Activated naive CD4-positive, alpha-beta T cell treated with anti-CD3 and anti-CD28 coated beads for 36 hours (primary cell): ENCODE measurements around the gene ARHGAP29. TPM values are rescaled to one million over a fixed set of nuclear protein-coding genes. Genes with fewer than 3 reads are reported as not detected.
A peak's percentile ranks its signal among the peaks of the same experiment; 100 is the strongest.

ENCODE experiments used
- CTCF ChIA-PET: fragments of 350-600 bp; sonication (Branson Sonifier 250); formaldehyde crosslinking; loops from one replicate; lab custom pipeline; 2021; ENCODE audit warnings: antibody characterized with exemption; lab: Charles Lee
- DNase-seq: peaks from one replicate; pipeline ENCODE4 v3.0.0-alpha.2; 2020
- H3K27ac Mint-ChIP-seq: one replicate; pipeline ENCODE4 v1.8.0; 2021; ENCODE audit warnings: mild to moderate bottlenecking, mixed read lengths
- H3K27me3 Mint-ChIP-seq: one replicate; pipeline ENCODE4 v1.8.0; 2021; ENCODE audit warnings: low read depth, mixed read lengths
- H3K36me3 Mint-ChIP-seq: one replicate; pipeline ENCODE4 v1.8.0; 2021; ENCODE audit warnings: low read depth, mixed read lengths
- H3K4me1 Mint-ChIP-seq: one replicate; pipeline ENCODE4 v1.8.0; 2021; ENCODE audit warnings: low read depth, mixed read lengths
- H3K4me3 Mint-ChIP-seq: one replicate; pipeline ENCODE4 v1.8.0; 2021; ENCODE audit warnings: mild to moderate bottlenecking, moderate library complexity, mixed read lengths
- H3K9me3 Mint-ChIP-seq: one replicate; pipeline ENCODE4 v1.8.0; 2021; ENCODE audit warnings: mixed read lengths
- intact Hi-C: fragments of 100-400 bp; cut with micrococcal nuclease; formaldehyde crosslinking; loops from one replicate; pipeline ENCODE4 v1.15.1; 2023
- total RNA-seq, 2 experiments: library from RNA; stranded (reverse); gene quantifications; one replicate each; pipeline ENCODE4 v1.2.3, GENCODE V29; 2021

ARHGAP29 gene, protein sequence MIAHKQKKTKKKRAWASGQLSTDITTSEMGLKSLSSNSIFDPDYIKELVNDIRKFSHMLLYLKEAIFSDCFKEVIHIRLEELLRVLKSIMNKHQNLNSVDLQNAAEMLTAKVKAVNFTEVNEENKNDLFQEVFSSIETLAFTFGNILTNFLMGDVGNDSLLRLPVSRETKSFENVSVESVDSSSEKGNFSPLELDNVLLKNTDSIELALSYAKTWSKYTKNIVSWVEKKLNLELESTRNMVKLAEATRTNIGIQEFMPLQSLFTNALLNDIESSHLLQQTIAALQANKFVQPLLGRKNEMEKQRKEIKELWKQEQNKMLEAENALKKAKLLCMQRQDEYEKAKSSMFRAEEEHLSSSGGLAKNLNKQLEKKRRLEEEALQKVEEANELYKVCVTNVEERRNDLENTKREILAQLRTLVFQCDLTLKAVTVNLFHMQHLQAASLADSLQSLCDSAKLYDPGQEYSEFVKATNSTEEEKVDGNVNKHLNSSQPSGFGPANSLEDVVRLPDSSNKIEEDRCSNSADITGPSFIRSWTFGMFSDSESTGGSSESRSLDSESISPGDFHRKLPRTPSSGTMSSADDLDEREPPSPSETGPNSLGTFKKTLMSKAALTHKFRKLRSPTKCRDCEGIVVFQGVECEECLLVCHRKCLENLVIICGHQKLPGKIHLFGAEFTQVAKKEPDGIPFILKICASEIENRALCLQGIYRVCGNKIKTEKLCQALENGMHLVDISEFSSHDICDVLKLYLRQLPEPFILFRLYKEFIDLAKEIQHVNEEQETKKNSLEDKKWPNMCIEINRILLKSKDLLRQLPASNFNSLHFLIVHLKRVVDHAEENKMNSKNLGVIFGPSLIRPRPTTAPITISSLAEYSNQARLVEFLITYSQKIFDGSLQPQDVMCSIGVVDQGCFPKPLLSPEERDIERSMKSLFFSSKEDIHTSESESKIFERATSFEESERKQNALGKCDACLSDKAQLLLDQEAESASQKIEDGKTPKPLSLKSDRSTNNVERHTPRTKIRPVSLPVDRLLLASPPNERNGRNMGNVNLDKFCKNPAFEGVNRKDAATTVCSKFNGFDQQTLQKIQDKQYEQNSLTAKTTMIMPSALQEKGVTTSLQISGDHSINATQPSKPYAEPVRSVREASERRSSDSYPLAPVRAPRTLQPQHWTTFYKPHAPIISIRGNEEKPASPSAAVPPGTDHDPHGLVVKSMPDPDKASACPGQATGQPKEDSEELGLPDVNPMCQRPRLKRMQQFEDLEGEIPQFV
- under 1 TPM; 0.37 to 0.48 TPM for total RNA-seq

DNA sequence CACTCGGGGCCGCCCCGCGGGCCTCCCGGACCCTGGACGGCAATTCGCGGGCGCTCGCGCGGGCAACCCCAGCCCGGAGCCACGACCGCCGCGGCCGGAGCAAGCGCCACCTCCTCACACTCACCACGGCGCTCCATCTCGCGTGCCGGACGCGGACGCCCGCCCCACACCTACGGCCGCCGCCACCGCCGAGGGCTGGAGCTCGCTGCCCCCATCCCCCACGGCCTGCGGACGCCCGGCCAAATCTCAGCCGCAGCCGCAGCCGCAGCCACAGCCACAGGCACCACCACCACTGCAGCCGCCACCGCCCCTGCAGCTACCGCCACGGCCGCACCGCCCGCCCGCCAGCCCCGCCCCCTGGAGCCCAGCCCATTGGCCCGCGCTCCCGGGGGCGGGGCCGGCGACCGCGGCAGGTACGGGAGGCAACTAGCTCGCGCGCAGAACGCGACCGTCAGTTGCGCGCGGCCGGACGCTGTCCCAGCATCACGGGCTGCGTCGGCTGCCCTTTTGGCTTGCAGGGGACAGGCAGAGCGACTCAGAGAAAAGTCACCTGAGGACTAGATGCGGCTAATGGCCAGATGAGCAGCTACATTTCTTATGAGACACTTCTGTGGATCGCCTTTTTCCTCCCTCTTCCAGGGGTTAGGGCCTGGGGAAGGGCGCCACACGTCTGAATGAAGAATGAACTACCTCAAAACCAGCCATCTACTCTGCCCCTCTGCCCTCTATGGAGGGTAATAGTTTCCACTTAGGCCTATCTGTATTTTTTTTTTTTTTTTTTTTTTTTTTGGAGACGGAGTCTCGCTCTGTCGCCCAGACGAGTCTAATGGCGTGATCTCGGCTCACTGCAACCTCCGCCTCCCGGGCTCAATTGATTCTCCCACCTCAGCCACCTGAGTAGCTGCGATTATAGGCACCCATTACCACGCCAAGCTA is at the start of gene ARHGAP29:
Gene ARHGAP29, minus strand, starts transcription at position 294 of the 936 bp plus-strand sequence. CDS start 5,973 bp downstream, outside the sequence.
- peaks cover 64% of the 10 kb centered on the region for H3K27me3 Mint-ChIP-seq
- peaks cover 7% of the 10 kb centered on the region for H3K4me1 Mint-ChIP-seq
- CTCF ChIA-PET, result interaction anchor here (0.5 to 1.1 kb wide), 5 partner anchors 99 to 818 kb away, joined by 3 to 6 read pairs (median 3); no protein-coding TSS in a partner anchor
- intact Hi-C loops, result loop anchor here (1.0 to 10.0 kb wide), 6 partner anchors 10 to 567 kb away; partner anchors contain the start of genes ABCD3 and GCLM
- no peaks in the 10 kb centered on the region for H3K36me3 Mint-ChIP-seq
- H3K27ac Mint-ChIP-seq, result no peak within 1 kb of the TSS
- peak; percentile 67 for DNase-seq
- peaks cover 5% of the 10 kb centered on the region for H3K9me3 Mint-ChIP-seq
- H3K4me3 Mint-ChIP-seq, result peak within 1 kb of the TSS; percentile 68

DNA sequence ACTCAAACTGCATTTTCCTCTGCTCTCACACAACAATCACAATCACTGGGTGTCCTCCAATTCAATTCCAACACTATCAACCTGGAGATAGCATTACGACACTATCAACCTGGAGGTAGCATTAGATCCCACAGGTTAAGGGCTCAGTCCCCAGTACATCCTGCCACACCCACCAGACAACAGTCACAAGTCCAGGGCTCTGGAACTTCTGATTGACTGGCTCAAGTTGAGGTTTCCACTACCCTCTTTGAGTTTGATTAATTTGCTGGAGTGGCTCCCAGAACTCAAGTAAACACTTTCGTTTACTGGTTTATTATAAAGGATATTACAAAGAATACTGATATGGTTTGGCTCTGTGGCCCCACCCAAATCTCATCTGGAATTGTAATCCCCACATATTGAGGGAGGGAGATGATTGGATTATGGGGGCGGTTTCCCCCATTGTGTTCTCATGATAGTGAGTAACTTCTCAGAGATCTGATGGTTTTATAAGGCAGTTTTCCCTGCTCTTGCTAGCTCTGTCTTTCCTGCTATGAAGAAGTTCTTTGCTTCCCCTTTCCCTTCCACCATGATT is 49.6 kb upstream of the ARHGAP29 start:
- CTCF ChIA-PET, result no interaction called here
- Mint-ChIP-seq H3K27me3 (peaks cover 29% of the 10 kb centered on the region), H3K27ac (no peak overlapping the region), H3K4me3 (no peak overlapping the region), H3K36me3 (no peaks in the 10 kb centered on the region), H3K4me1 (no peaks in the 10 kb centered on the region), H3K9me3 (no peaks in the 10 kb centered on the region)
- intact Hi-C loops, result no loop called here
- no peak for DNase-seq

DNA sequence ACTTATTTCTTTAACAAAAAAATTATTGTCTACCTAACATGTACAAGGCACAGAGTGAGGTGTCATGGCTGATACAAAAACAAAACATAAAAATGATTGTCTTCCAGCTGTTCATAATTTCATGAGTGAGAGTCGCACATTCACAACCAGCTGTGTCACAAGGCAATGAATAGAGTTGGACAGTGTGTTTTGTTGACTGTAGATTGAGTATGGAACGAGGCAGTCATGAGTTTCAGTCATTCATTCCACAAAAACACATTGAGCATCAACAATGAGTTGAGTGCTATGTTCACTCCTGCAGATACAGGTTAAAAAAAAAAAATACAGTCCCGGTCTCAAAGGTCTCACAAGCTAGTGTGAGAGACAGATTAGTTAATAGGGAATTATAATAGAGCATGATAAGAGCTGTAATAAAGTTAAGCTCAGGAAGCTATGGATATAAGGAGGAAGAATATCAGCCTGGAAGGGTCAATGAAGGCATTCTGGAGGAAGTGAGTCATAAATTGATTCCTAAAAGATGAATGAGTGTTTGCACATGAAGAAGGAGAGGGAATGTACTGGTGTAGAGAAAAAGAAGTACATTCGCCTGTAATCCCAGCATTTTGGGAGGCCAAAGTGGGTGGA is 47.8 kb upstream of the ARHGAP29 start:
- DNase-seq, result no peak
- peaks cover 7% of the 10 kb centered on the region for H3K4me1 Mint-ChIP-seq
- H3K9me3 Mint-ChIP-seq, result no peaks in the 10 kb centered on the region
- H3K27me3 Mint-ChIP-seq, result peaks cover 18% of the 10 kb centered on the region
- no peaks in the 10 kb centered on the region for H3K36me3 Mint-ChIP-seq
- intact Hi-C loops, result no loop called here
- H3K4me3 Mint-ChIP-seq, result no peak overlapping the region
- CTCF ChIA-PET, result interaction anchor here (1.0 kb wide), 1 partner anchor 50 kb away, joined by 4 read pairs; no protein-coding TSS in a partner anchor
- H3K27ac Mint-ChIP-seq, result no peak overlapping the region

GRCh38 chr1:94284476-94284875 is 47.1 kb upstream of the ARHGAP29 start:
- Mint-ChIP-seq H3K9me3 (no peaks in the 10 kb centered on the region), H3K4me1 (peaks cover 7% of the 10 kb centered on the region), H3K4me3 (no peak overlapping the region), H3K36me3 (no peaks in the 10 kb centered on the region), H3K27me3 (peaks cover 14% of the 10 kb centered on the region), H3K27ac (no peak overlapping the region)
- no peak for DNase-seq
- intact Hi-C loops, result no loop called here
- CTCF ChIA-PET, result interaction anchor here (1.0 kb wide), 1 partner anchor 51 kb away, joined by 4 read pairs; no protein-coding TSS in a partner anchor

- intact Hi-C loops, result no loop called here
- H3K27me3 Mint-ChIP-seq, result peaks cover 8% of the 10 kb centered on the region
- DNase-seq, result no peak
- no peaks in the 10 kb centered on the region for H3K36me3 Mint-ChIP-seq
- no peaks in the 10 kb centered on the region for H3K9me3 Mint-ChIP-seq
- no peak overlapping the region for H3K4me3 Mint-ChIP-seq
- CTCF ChIA-PET, result interaction anchor here (0.6 kb wide), 1 partner anchor 77 kb away, joined by 3 read pairs; no protein-coding TSS in a partner anchor
- no peak overlapping the region for H3K27ac Mint-ChIP-seq
- H3K4me1 Mint-ChIP-seq, result peaks cover 7% of the 10 kb centered on the region
Observed at GRCh38 chr1:94283462-94283861, 46.1 kb upstream of the ARHGAP29 start.

- Mint-ChIP-seq H3K4me1 (peaks cover 7% of the 10 kb centered on the region), H3K36me3 (no peaks in the 10 kb centered on the region)
Observed at GRCh38 chr1:94282143-94282711, 44.8 kb upstream of the ARHGAP29 start.

GRCh38 chr1:94281361-94282142 is 44.2 kb upstream of the ARHGAP29 start:
- intact Hi-C loops, result no loop called here
- CTCF ChIA-PET, result no interaction called here
- H3K27me3 Mint-ChIP-seq, result peaks cover 8% of the 10 kb centered on the region

More at GRCh38 chr1:94282143-94282711, 44.8 kb upstream of the ARHGAP29 start:
- Mint-ChIP-seq H3K27me3 (peaks cover 8% of the 10 kb centered on the region), H3K4me3 (no peak overlapping the region), H3K27ac (no peak overlapping the region), H3K9me3 (no peaks in the 10 kb centered on the region)
- CTCF ChIA-PET, result no interaction called here
- no peak for DNase-seq
- intact Hi-C loops, result no loop called here

DNA sequence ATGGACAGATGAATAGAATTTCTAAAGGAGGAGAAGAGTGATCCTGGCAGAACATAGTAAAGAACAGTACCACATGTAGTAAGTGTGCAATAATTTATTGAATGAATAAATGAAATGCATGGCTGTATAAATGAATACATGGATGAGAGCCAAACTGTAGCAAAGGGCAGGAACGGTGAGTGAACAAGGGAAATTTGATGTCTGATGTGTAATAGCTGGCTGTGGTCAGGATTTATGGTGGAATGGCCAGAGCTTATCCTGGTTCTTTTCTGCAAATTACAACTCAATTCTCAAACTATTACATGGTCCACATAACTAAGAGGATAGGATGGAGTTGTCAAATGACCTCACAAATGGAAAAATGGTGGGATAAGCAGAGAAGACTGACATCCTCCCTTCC is 43.2 kb upstream of the ARHGAP29 start:
- peaks cover 7% of the 10 kb centered on the region for H3K4me1 Mint-ChIP-seq
- CTCF ChIA-PET, result no interaction called here
- H3K27me3 Mint-ChIP-seq, result peaks cover 8% of the 10 kb centered on the region
- H3K9me3 Mint-ChIP-seq, result no peaks in the 10 kb centered on the region
- no peak for DNase-seq
- no peaks in the 10 kb centered on the region for H3K36me3 Mint-ChIP-seq
- intact Hi-C loops, result no loop called here
- no peak overlapping the region for H3K4me3 Mint-ChIP-seq
- no peak overlapping the region for H3K27ac Mint-ChIP-seq

More at GRCh38 chr1:94281361-94282142, 44.2 kb upstream of the ARHGAP29 start:
- peaks cover 7% of the 10 kb centered on the region for H3K4me1 Mint-ChIP-seq
- no peak overlapping the region for H3K4me3 Mint-ChIP-seq
- H3K27ac Mint-ChIP-seq, result no peak overlapping the region
- no peaks in the 10 kb centered on the region for H3K9me3 Mint-ChIP-seq
- no peaks in the 10 kb centered on the region for H3K36me3 Mint-ChIP-seq
- no peak for DNase-seq

DNA sequence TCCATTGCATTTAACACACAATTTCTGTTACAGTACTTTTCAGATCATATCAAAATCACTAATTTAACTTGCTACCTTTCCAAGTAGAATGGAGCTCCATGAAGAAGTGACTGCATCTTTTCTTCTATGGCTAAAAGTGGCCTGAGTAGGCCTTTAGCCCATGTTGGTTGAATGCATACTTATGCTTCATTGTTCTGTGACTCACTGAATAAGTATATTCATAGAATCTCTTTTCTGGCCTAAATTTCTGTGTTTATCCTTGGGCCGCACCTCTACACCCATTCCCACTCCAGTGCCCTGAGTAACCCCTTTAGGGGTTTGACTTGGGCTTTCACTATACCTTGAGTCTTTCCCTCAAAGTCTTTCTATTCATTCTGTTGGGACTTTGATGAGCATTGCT is 42.1 kb upstream of the ARHGAP29 start:
- Mint-ChIP-seq H3K4me3 (no peak overlapping the region), H3K27me3 (peaks cover 8% of the 10 kb centered on the region), H3K4me1 (peaks cover 7% of the 10 kb centered on the region), H3K36me3 (no peaks in the 10 kb centered on the region), H3K9me3 (no peaks in the 10 kb centered on the region), H3K27ac (no peak overlapping the region)
- CTCF ChIA-PET, result no interaction called here
- DNase-seq, result no peak
- intact Hi-C loops, result no loop called here

- CTCF ChIA-PET, result no interaction called here
- Mint-ChIP-seq H3K36me3 (no peaks in the 10 kb centered on the region), H3K4me1 (peaks cover 7% of the 10 kb centered on the region), H3K9me3 (no peaks in the 10 kb centered on the region), H3K4me3 (no peak overlapping the region), H3K27me3 (peaks cover 8% of the 10 kb centered on the region), H3K27ac (no peak overlapping the region)
- no peak for DNase-seq
- intact Hi-C loops, result no loop called here
Observed at GRCh38 chr1:94279038-94279437, 41.7 kb upstream of the ARHGAP29 start.
